ENCODE measurements around the gene ZNF22.

GRCh38 chr10:44960482-44961229, 40.1 kb upstream of the ZNF22 start:
- TF ChIP-seq CTCF (optimal IDR thresholded peaks at IDR 0.05 in 1 of 3, IDR thresholded peaks at IDR 0.05 in 1 of 3, conservative IDR thresholded peaks at IDR 0.05 in 1 of 3; ENCODE audit: extremely low read depth in 1 of 3, insufficient read depth in 2 of 3, low read length in 3 of 3), result no peak
- TF ChIP-seq EZH2 (IDR thresholded peaks at IDR 0.05; ENCODE audit: low read length), result no peak
